ENCODE measurements around the gene SRBD1. TPM values are rescaled to one million over a fixed set of nuclear protein-coding genes. Genes with fewer than 3 reads are reported as not detected.

The SRBD1 gene
- polyA plus RNA-seq, 3 donors: 25.3 to 28.8 (median 27.0) TPM

GRCh38 chr2:45388541-45389100, 222.4 kb downstream of the SRBD1 start:
- no peak for DNase-seq (ENCODE audit: low read depth in 3 of 3, low spot score in 2 of 3)

- DNase-seq (ENCODE audit: low read depth in 3 of 3, low spot score in 2 of 3): no peak
Observed at GRCh38 chr2:45382744-45383143, 228.3 kb downstream of the SRBD1 start.

GRCh38 chr2:45380131-45380836, 230.8 kb downstream of the SRBD1 start:
- no peak for DNase-seq (ENCODE audit: low read depth in 3 of 3, low spot score in 2 of 3)

- DNase-seq (ENCODE audit: low read depth in 3 of 3, low spot score in 2 of 3): no peak
Observed at GRCh38 chr2:45379399-45380087, 231.5 kb downstream of the SRBD1 start.

- DNase-seq (ENCODE audit: low read depth in 3 of 3, low spot score in 2 of 3): no peak
Observed at GRCh38 chr2:45373534-45373933, 237.5 kb downstream of the SRBD1 start.

- DNase-seq (ENCODE audit: low read depth in 3 of 3, low spot score in 2 of 3): no peak
Observed at GRCh38 chr2:45370369-45370768, 240.7 kb downstream of the SRBD1 start.

GRCh38 chr2:45368792-45369191, 242.3 kb downstream of the SRBD1 start:
- no peak for DNase-seq (ENCODE audit: low read depth in 3 of 3, low spot score in 2 of 3)

- no peak for DNase-seq (ENCODE audit: low read depth in 3 of 3, low spot score in 2 of 3)
Observed at GRCh38 chr2:45361666-45362065, 249.4 kb downstream of the SRBD1 start.

- no peak for DNase-seq (ENCODE audit: low read depth in 3 of 3, low spot score in 2 of 3)
Observed at GRCh38 chr2:45354776-45355175, 256.3 kb downstream of the SRBD1 start.

- DNase-seq (ENCODE audit: low read depth in 3 of 3, low spot score in 2 of 3): no peak
Observed at GRCh38 chr2:45353879-45354278, 257.2 kb downstream of the SRBD1 start.

- no peak for DNase-seq (ENCODE audit: low read depth in 3 of 3, low spot score in 2 of 3)
Observed at GRCh38 chr2:45352506-45352905, 258.6 kb downstream of the SRBD1 start.

- DNase-seq (ENCODE audit: low read depth in 3 of 3, low spot score in 2 of 3): no peak
Observed at GRCh38 chr2:45345331-45346234, 265.5 kb downstream of the SRBD1 start.

- DNase-seq (ENCODE audit: low read depth in 3 of 3, low spot score in 2 of 3): no peak
Observed at GRCh38 chr2:45344502-45344901, 266.6 kb downstream of the SRBD1 start.

GRCh38 chr2:45344071-45344470, 267.0 kb downstream of the SRBD1 start:
- DNase-seq (ENCODE audit: low read depth in 3 of 3, low spot score in 2 of 3): no peak

GRCh38 chr2:45343251-45344017, 267.6 kb downstream of the SRBD1 start:
- DNase-seq (ENCODE audit: low read depth in 3 of 3, low spot score in 2 of 3): no peak

- DNase-seq (ENCODE audit: low read depth in 3 of 3, low spot score in 2 of 3): no peak
Observed at GRCh38 chr2:45340318-45340717, 270.7 kb downstream of the SRBD1 start.

GRCh38 chr2:45339253-45339652, 271.8 kb downstream of the SRBD1 start:
- no peak for DNase-seq (ENCODE audit: low read depth in 3 of 3, low spot score in 2 of 3)
